ENCODE results near the gene UBE2Q1.

DNA sequence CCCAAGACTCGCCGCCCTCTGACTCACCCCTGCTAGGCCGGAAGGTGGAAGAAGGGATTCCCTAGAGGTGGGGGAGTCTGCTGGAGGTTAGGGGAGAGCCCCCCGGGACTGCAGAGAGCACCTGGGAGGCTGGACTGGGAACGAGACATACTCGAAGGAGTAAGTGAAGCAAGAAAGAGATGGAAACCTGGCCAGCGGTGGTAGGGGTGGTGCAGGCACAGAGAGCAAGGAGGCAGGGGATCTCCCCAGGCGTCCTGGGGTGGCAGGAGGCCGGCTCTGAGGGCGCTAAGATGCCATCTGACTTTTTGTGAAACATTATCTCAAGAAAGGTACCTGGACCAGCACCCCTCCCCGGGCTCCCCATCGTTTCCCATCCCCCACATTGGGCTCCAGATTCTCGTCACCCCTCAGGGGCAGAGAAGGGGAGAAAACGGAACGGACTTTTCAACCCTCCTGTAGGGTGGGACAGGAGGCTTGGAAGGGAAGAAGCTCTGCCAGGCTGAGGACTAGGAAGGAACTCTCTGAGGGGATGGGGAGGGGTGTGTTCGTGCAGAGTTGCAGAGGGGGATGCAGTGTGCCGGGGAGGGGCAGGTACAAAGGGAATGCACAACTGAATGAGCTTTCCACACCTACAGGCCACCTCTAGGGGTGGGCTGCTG lies 9.8 kb upstream of the UBE2Q1 start:
- TF ChIP-seq ZNF274 (IDR thresholded peaks at IDR 0.05; ENCODE audit: low read depth, low read length) (no peak), POLR2AphosphoS5 (IDR thresholded peaks at IDR 0.05; ENCODE audit: low read depth, low read length) (no peak), CTCF (IDR thresholded peaks at IDR 0.05 in 2 of 3, conservative IDR thresholded peaks at IDR 0.05 in 1 of 3; ENCODE audit: borderline replicate concordance in 1 of 3, insufficient read depth in 1 of 3, low read depth in 2 of 3, low read length in 2 of 3) (no peak), POLR2A (IDR thresholded peaks at IDR 0.05; ENCODE audit: borderline replicate concordance, extremely low read depth, insufficient read depth, insufficient read length) (no peak), RAD21 (IDR thresholded peaks at IDR 0.05; ENCODE audit: low read depth) (no peak), SRF (IDR thresholded peaks at IDR 0.05; ENCODE audit: low read depth) (no peak), EZH2 (IDR thresholded peaks at IDR 0.05) (no peak)
